Panc1 (cell line): ENCODE results near the gene STARD4.

Source experiments
- CTCF ChIP-seq: fragments of 450-650 bp; IDR thresholded peaks from 2 replicates; pipeline ENCODE4 v1.5.1; 2017; ENCODE audit warnings: mild to moderate bottlenecking
- POLR2AphosphoS5 ChIP-seq: IDR thresholded peaks from 2 replicates; pipeline ENCODE4 v1.6.1; 2012; ENCODE audit warnings: mild to moderate bottlenecking, low read depth, low read length, moderate library complexity
- SIN3A ChIP-seq: IDR thresholded peaks from 2 replicates; pipeline ENCODE4 v1.6.1; 2012; ENCODE audit warnings: low read depth, mild to moderate bottlenecking, low read length, moderate library complexity, borderline replicate concordance; ENCODE audit not compliant: insufficient read depth

DNA sequence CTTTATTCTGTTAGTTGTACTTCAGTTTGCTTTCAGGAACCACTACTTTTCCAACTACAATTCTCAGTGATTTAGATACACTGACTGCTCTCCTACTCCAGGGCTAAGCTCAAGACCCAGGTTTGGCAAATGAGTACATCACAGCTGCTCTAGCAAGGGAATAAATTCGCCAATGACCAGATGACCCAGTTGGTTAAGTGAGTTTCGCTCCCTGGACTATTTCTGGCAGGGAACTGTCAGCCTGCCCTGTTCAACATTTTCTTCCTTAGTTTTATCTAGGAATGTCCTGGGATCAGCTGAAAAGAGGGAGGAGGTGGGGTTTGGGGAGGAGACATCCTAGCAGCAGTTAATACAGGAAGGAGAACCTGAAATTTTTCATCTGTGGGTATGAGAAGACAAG is 6.4 kb upstream of the STARD4 start:
- no peak for TF ChIP-seq CTCF
- no peak for TF ChIP-seq POLR2AphosphoS5
- no peak for TF ChIP-seq SIN3A
